H54 (cell line): Measurements from ENCODE around the gene LTBP1.
A peak's percentile ranks its signal among the peaks of the same experiment; 100 is the strongest.
"Not testable (repeated sequence)": the region's sequence is repeated elsewhere in the genome, so short reads cannot be mapped to it uniquely, and the experiment has no call there.

Experiments
- DNase-seq: peaks from one replicate; pipeline ENCODE4 v3.0.0; 2011; ENCODE audit warnings: low spot score, mixed read lengths; ENCODE audit not compliant: insufficient read length
- FAIRE-seq: peaks from 3 replicates; lab custom pipeline; 2011; peaks lifted over from hg19 to GRCh38; lab: Jason Lieb, UNC
- POLR2A ChIP-seq: IDR thresholded peaks from 2 replicates; pipeline ENCODE4 v1.6.1; 2011; ENCODE audit warnings: low read depth, mild to moderate bottlenecking, low read length

The LTBP1 gene

GRCh38 chr2:33038799-33039198 is 92.0 kb downstream of the LTBP1 start:
- TF ChIP-seq POLR2A: no peak
- FAIRE-seq (no peak), DNase-seq (no peak)

- no peak for DNase-seq
- TF ChIP-seq POLR2A: no peak
- no peak for FAIRE-seq
These were observed 93.8 kb downstream of the LTBP1 start for GRCh38 chr2:33040541-33040940.

GRCh38 chr2:33042265-33042664 is 95.5 kb downstream of the LTBP1 start:
- TF ChIP-seq POLR2A: no peak
- FAIRE-seq: no peak
- DNase-seq: no peak

- no peak for TF ChIP-seq POLR2A
- no peak for DNase-seq
- no peak for FAIRE-seq
These were observed 96.1 kb downstream of the LTBP1 start for GRCh38 chr2:33042819-33043218.

GRCh38 chr2:33047939-33048338 is 101.2 kb downstream of the LTBP1 start:
- TF ChIP-seq POLR2A: no peak
- FAIRE-seq (peak; percentile 45), DNase-seq (no peak)

- peak; percentile 6 for FAIRE-seq
- TF ChIP-seq POLR2A: no peak
- peak; percentile 12 for DNase-seq
These were observed 105.0 kb downstream of the LTBP1 start for GRCh38 chr2:33051586-33052360.

GRCh38 chr2:33052361-33052735 is 105.6 kb downstream of the LTBP1 start:
- TF ChIP-seq POLR2A: no peak
- DNase-seq (no peak), FAIRE-seq (no peak)

- DNase-seq, FAIRE-seq: not testable (repeated sequence)
These were observed 106.0 kb downstream of the LTBP1 start for GRCh38 chr2:33052795-33053194.

- DNase-seq: no peak
- TF ChIP-seq POLR2A: no peak
- no peak for FAIRE-seq
These were observed 109.4 kb downstream of the LTBP1 start for GRCh38 chr2:33056170-33056569.

GRCh38 chr2:33057307-33058028 is 110.7 kb downstream of the LTBP1 start:
- not testable (repeated sequence) for DNase-seq, FAIRE-seq

GRCh38 chr2:33058716-33059470 is 112.1 kb downstream of the LTBP1 start:
- TF ChIP-seq POLR2A: no peak
- DNase-seq (no peak), FAIRE-seq (no peak)

GRCh38 chr2:33059471-33060156 is 112.9 kb downstream of the LTBP1 start:
- no peak for DNase-seq
- TF ChIP-seq POLR2A: no peak
- FAIRE-seq: no peak

GRCh38 chr2:33060405-33060804 is 113.7 kb downstream of the LTBP1 start:
- FAIRE-seq (no peak), DNase-seq (no peak)
- no peak for TF ChIP-seq POLR2A
